ENCODE data around the gene SYT13.

GRCh38 chr11:45270946-45271716, 15.0 kb downstream of the SYT13 start:
- TF ChIP-seq GATA2 (IDR thresholded peaks at IDR 0.05; ENCODE audit: low read depth, low read length) (no peak), GATA3 (IDR thresholded peaks at IDR 0.05; ENCODE audit: low read depth, low read length) (no peak)

Measured in SH-SY5Y (cell line).